HG03097 (cell line): ENCODE measurements around the gene BMI1.
"Not testable (repeated sequence)": the region's sequence is repeated elsewhere in the genome, so short reads cannot be mapped to it uniquely, and the experiment has no call there.

Experiments used
- ATAC-seq: cut with Tn5 transposase; IDR thresholded peaks from one replicate; pipeline ENCODE4 v1.9.1; 2021; ENCODE audit not compliant: unreplicated experiment, low FRiP score

The BMI1 gene

GRCh38 chr10:22320591-22321155 lies at the start of gene BMI1:
Gene BMI1 (plus strand): TSS chr10:22321099. CDS start chr10:22326450, 5,351 bp downstream.
- ATAC-seq: no peak

GRCh38 chr10:22271786-22272185 lies 49.1 kb upstream of the BMI1 start:
- no peak for ATAC-seq

GRCh38 chr10:22278441-22278782 lies 42.5 kb upstream of the BMI1 start:
- ATAC-seq: no peak

GRCh38 chr10:22280078-22280477 lies 40.8 kb upstream of the BMI1 start:
- no peak for ATAC-seq

- no peak for ATAC-seq
Observed at GRCh38 chr10:22285130-22285529, 35.8 kb upstream of the BMI1 start.

- ATAC-seq: no peak
Observed at GRCh38 chr10:22293747-22294404, 27.0 kb upstream of the BMI1 start.

GRCh38 chr10:22294694-22295093 lies 26.2 kb upstream of the BMI1 start:
- no peak for ATAC-seq

GRCh38 chr10:22301193-22301592 lies 19.7 kb upstream of the BMI1 start:
- ATAC-seq: no peak

GRCh38 chr10:22303461-22303860 lies 17.4 kb upstream of the BMI1 start:
- ATAC-seq: no peak

GRCh38 chr10:22305721-22306120 lies 15.2 kb upstream of the BMI1 start:
- ATAC-seq: no peak

GRCh38 chr10:22308390-22308789 lies 12.5 kb upstream of the BMI1 start:
- peak; percentile 83 for ATAC-seq

GRCh38 chr10:22309180-22310000 lies 11.5 kb upstream of the BMI1 start:
- no peak for ATAC-seq

- ATAC-seq: not testable (repeated sequence)
Observed at GRCh38 chr10:22310012-22310411, 10.9 kb upstream of the BMI1 start.

GRCh38 chr10:22310928-22311327 lies 10.0 kb upstream of the BMI1 start:
- ATAC-seq: no peak

GRCh38 chr10:22314852-22315251 lies 6.0 kb upstream of the BMI1 start:
- ATAC-seq: no peak

- ATAC-seq: peak; percentile 20
Observed at GRCh38 chr10:22315455-22316285, 5.2 kb upstream of the BMI1 start.

- peak; percentile 66 for ATAC-seq
Observed at GRCh38 chr10:22316286-22317075, 4.4 kb upstream of the BMI1 start, which contains the start of gene COMMD3. Gene COMMD3 (plus strand): TSS chr10:22316388. CDS start chr10:22316418, 30 bp downstream.

GRCh38 chr10:22317076-22317370 lies 3.9 kb upstream of the BMI1 start:
- peak; percentile 17 for ATAC-seq

GRCh38 chr10:22317771-22318565 lies 2.9 kb upstream of the BMI1 start:
- ATAC-seq: no peak
